Activated T-helper 1 cell treated with anti-CD3 and anti-CD28 coated beads, Interleukin-2, amount 50 U/mL, for 16 hours (primary cell): Measurements from ENCODE around the gene POLDIP2.

Source experiments
- DNase-seq, 2 donors: peaks; one replicate each; pipeline ENCODE4 v3.0.0-alpha.2; 2020; ENCODE audit warnings: low read depth in 1 of 2, low spot score in 1 of 2

POLDIP2 gene

GRCh38 chr17:28357061-28357900 is at the start of gene POLDIP2:
TSS of gene POLDIP2 (minus strand) at chr17:28357527. CDS start at chr17:28357448, 79 bp downstream.
- DNase-seq, result peak; percentile 91 to 96

- DNase-seq, result no peak
Measured at GRCh38 chr17:28406473-28406814, 49.1 kb upstream of the POLDIP2 start.

- DNase-seq, result no peak
Measured at GRCh38 chr17:28405632-28406472, 48.5 kb upstream of the POLDIP2 start, which contains the start of gene SLC46A1. TSS of gene SLC46A1 (minus strand) at chr17:28406212. CDS start at chr17:28406114, 98 bp downstream.

GRCh38 chr17:28404812-28405570 is 47.7 kb upstream of the POLDIP2 start:
- no peak for DNase-seq

- no peak for DNase-seq
Measured at GRCh38 chr17:28404461-28404811, 47.1 kb upstream of the POLDIP2 start.

GRCh38 chr17:28404007-28404406 is 46.7 kb upstream of the POLDIP2 start:
- no peak for DNase-seq

GRCh38 chr17:28402844-28403243 is 45.5 kb upstream of the POLDIP2 start:
- DNase-seq, result no peak

- no peak for DNase-seq
Measured at GRCh38 chr17:28402224-28402630, 44.9 kb upstream of the POLDIP2 start.

GRCh38 chr17:28399808-28400207 is 42.5 kb upstream of the POLDIP2 start:
- no peak for DNase-seq

- DNase-seq, result no peak
Measured at GRCh38 chr17:28398280-28398981, 41.1 kb upstream of the POLDIP2 start.

GRCh38 chr17:28397687-28398279 is 40.5 kb upstream of the POLDIP2 start:
- no peak for DNase-seq

GRCh38 chr17:28397275-28397674 is 39.9 kb upstream of the POLDIP2 start:
- DNase-seq, result no peak

- DNase-seq, result no peak
Measured at GRCh38 chr17:28396635-28397239, 39.4 kb upstream of the POLDIP2 start.

GRCh38 chr17:28395968-28396367 is 38.6 kb upstream of the POLDIP2 start:
- no peak for DNase-seq

GRCh38 chr17:28395426-28395825 is 38.1 kb upstream of the POLDIP2 start:
- DNase-seq, result no peak

GRCh38 chr17:28394337-28395116 is 37.2 kb upstream of the POLDIP2 start:
- DNase-seq, result no peak

- DNase-seq, result no peak
Measured at GRCh38 chr17:28392491-28392890, 35.2 kb upstream of the POLDIP2 start.

GRCh38 chr17:28391401-28391800 is 34.1 kb upstream of the POLDIP2 start:
- DNase-seq, result no peak

- no peak for DNase-seq
Measured at GRCh38 chr17:28390984-28391383, 33.7 kb upstream of the POLDIP2 start.
